Adipose tissue (tissue), 3 donors: ENCODE results near the gene ARL11. TPM values are rescaled to one million over a fixed set of nuclear protein-coding genes. Genes with fewer than 3 reads are reported as not detected.
A peak's percentile ranks its signal among the peaks of the same experiment; 100 is the strongest.
"Not testable (repeated sequence)": the region's sequence is repeated elsewhere in the genome, so short reads cannot be mapped to it uniquely, and the experiment has no call there.

Experiments used
- H3K27ac ChIP-seq: one replicate; pipeline ENCODE4 v1.5.1; 2013; ENCODE audit warnings: low read depth, low read length
- WGBS, 3 donors: extraction: QIAGEN DNeasy Blood & Tissue Kit; methylation state at CpG; one replicate each; pipeline ENCODE4 v1.1.7; 2013; 5-methylcytosine and 5-hydroxymethylcytosine counted together
- polyA plus RNA-seq, 3 donors: library from polyadenylated mRNA; stranded (reverse); fragments of 200-250 nt; gene quantifications; one replicate each; pipeline ENCODE4 v1.2.3, GENCODE V29; 2013
- donor health status: healthy with polysubstance abuse.
- donor health status: Bipolar disorder and iron deficiency.
- donor health status: healthy.

ARL11 gene
- polyA plus RNA-seq: 1 to 10 TPM in 1 of 3 donors, under 1 TPM in 2; 0.18 to 4.2 (median 0.80) TPM

- H3K27ac ChIP-seq: no peak within 1 kb of the TSS
- WGBS, 3 donors: 38 to 62% (median 42%) methylated on average over 17 of the region's 17 CpGs
Measured at GRCh38 chr13:49627831-49628652, at the start of gene ARL11. Gene ARL11, plus strand, starts transcription at chr13:49628507. Its CDS starts 1,941 bp downstream, at chr13:49630448.

- 86 to 99% (median 92%) methylated on average over 3 of the region's 3 CpGs for WGBS, 3 donors
- H3K27ac ChIP-seq: no peak overlapping the region
Measured at GRCh38 chr13:49579501-49579900, 48.8 kb upstream of the ARL11 start.

GRCh38 chr13:49580980-49581680 lies 47.2 kb upstream of the ARL11 start:
- 79 to 92% (median 89%) methylated on average over 5 of the region's 5 CpGs for WGBS, 3 donors
- H3K27ac ChIP-seq: no peak overlapping the region

- WGBS, 3 donors: 0 to 1% (median 1%) methylated on average over 16 of the region's 16 CpGs
Measured at GRCh38 chr13:49584771-49585182, 43.5 kb upstream of the ARL11 start.

DNA sequence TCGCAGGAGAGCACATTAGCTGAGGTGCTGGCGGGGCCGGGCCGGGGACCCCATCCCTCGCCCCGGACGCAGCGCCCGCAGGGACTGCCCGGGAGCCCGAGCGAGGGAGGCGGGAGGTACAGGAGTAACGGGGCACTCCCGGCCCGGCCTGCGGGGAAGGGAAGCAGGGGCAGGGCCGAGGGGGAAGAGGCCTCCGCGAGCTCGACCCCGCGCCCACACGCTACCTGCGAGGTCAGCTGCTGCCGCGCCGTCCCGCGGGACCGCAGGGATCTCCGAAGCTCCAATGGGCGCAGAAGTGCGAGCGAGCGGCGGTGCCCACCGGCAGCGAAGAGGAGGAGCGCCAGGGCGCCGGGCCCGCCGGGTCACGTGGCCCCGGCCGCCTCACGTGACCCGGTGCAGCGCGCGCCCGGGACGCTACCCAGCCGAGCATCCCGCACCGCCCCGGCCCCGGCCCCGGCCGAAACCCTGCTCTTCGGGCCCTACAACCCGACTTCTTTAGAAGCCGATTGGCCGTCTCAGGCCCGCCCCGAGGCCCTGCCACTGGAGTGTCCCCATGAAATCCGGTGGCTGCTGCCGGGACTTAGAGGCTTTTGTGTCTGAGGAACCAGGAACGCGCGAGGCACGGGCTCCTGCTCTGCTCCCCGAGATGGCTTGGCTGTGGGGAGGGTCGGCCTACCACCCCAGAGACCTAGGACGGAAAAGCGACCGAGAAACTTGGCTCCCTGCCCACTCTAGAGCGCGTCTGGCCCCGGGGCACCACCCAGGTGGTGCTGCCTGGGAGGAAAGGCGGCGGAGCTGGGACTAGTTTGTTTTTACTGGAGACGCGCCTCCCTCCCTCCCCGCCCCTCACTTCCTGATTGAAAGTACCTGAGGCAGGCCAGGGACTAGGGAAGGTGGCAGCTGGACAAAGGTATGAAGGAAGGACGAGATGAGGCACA lies 42.8 kb upstream of the ARL11 start, which contains the start of gene RCBTB1:
TSS of gene RCBTB1 (minus strand) at position 339 of the 938 bp plus-strand sequence. CDS start 18,279 bp downstream, outside the sequence.
- H3K27ac ChIP-seq: peak within 1 kb of the TSS; percentile 61
- WGBS, 3 donors: 1% methylated on average over 77 to 87 of the region's 87 CpGs

More at GRCh38 chr13:49584771-49585182, 43.5 kb upstream of the ARL11 start:
- no peak overlapping the region for H3K27ac ChIP-seq

DNA sequence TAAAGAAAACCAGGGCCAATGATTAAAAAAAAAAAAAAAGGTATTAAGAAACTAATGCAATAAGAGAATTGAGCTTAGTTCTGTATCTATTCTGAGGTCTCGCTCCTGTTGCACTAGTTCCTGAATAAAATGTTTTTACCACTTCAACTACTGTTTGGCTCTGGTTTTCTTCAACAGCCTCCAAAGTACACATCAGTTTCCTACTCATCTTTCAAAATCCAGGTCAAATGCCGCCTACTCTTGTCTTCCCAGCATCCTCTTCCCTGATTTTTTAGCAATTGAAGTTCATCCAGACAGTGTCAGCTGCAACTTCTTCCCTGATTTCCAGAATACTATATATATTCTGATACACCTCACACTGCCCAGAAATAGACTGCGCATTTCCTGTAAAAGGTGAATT lies 41.6 kb upstream of the ARL11 start:
- 82 to 95% (median 87%) methylated on average over 3 of the region's 3 CpGs for WGBS, 3 donors

DNA sequence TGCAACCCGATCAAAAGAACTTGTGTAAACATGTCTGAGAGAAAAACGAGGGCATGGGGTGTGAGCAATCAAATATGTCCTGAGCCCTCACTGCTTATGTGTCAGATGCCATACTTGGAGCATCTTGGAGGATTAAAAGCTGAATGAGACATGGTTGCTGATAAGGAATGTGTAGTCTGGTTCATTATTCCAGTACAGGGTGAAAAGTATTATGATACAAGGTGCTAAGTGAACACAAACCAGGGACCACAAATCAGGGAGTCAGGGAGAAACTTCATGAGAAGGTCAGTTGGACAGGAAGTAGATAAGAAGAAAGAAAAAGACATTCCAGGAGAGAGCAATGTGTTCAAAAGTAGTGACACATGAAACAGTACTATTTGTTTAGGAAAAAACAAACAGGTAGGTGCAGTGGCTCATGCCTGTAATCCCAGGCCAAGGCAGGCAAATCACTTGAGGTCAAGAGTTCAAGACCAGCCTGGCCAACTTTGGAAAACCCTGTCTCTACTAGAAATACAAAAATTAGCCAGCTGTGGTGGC lies 40.9 kb upstream of the ARL11 start:
- 37 to 71% (median 69%) methylated on average over 2 of the region's 2 CpGs for WGBS, 3 donors
- no peak overlapping the region for H3K27ac ChIP-seq

More for the DNA sequence above, 41.6 kb upstream of the ARL11 start:
- no peak overlapping the region for H3K27ac ChIP-seq

GRCh38 chr13:49590714-49591113 lies 37.6 kb upstream of the ARL11 start:
- H3K27ac ChIP-seq: not testable (repeated sequence)
- 75 to 84% (median 79%) methylated on average over 3 of the region's 3 CpGs for WGBS, 3 donors

DNA sequence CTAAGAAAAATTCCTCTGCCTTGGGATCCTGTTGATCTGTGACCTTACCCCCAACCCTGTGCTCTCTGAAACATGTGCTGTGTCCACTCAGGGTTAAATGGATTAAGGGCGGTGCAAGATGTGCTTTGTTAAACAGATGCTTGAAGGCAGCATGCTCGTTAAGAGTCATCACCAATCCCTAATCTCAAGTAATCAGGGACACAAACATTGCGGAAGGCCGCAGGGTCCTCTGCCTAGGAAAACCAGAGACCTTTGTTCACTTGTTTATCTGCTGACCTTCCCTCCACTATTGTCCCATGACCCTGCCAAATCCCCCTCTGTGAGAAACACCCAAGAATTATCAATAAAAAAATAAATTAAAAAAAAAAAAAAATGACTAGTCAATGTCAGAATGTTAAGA lies 34.4 kb upstream of the ARL11 start:
- not testable (repeated sequence) for H3K27ac ChIP-seq
- 85 to 93% (median 90%) methylated on average over 3 of the region's 4 CpGs for WGBS, 3 donors

- H3K27ac ChIP-seq: no peak overlapping the region
Measured at GRCh38 chr13:49594576-49594975, 33.7 kb upstream of the ARL11 start.

DNA sequence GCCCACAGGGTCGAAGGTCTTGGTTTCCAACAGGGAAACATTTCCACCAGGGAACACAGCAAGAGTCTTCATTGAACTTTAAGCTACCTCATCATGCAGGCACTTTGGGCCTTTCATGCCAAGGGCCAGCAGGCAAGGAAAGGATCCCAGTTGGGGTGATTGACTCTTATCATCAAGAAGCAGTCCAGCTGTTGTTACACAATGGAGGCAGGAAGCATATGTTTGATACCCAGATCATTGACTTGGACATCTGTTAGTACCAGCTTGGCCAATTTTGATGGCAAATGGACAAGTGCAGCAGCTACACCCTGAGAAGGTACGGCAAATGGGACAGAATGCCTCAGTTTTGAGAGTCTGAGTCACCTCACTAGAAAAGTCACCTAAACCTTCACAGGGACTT lies 32.1 kb upstream of the ARL11 start:
- 52 to 85% (median 73%) methylated on average over 2 of the region's 2 CpGs for WGBS, 3 donors
- H3K27ac ChIP-seq: no peak overlapping the region

- no peak overlapping the region for H3K27ac ChIP-seq
- 75 to 85% (median 84%) methylated on average over 11 of the region's 11 CpGs for WGBS, 3 donors
Measured at GRCh38 chr13:49597043-49597641, 31.2 kb upstream of the ARL11 start.

DNA sequence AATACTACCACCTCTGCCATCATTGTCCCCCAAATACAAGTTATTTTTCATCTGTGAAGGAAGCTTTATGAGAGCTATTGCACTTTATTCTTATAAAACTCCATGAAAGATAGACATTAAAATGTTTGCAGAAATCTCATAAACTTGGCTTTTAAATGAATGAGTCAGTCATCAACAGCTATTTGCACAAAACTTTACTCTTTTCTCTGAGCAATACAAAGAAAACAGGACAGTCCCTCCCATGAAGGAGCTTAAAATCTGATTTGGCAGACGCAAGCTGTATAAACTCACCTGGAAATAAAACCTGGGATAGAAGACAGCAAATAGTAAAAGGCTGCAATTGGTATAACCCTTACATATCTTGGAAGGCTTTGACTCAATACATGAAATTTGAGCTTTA lies 26.3 kb upstream of the ARL11 start:
- H3K27ac ChIP-seq: no peak overlapping the region
- 70 to 92% (median 84%) methylated on average over 1 of the region's 1 CpG for WGBS, 3 donors

DNA sequence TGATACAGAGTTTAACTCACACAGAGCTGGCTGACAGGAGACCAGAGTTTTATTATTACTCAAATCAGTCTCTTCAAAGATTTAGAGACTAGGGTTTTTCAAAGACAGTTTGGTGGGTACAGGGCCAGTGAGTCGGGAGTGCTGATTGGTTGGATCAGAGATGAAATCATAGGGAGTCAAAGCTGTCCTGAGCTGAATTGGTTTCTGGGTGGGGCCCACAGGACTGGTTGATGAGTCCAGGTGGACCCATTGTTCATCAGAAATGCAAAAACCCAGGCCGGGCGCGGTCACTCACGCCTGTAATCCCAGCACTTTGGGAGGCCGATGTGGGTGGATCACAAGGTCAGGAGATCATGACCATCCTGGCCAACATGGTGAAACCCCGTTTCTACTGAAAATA lies 25.7 kb upstream of the ARL11 start:
- WGBS, 3 donors: 91 to 98% (median 96%) methylated on average over 7 of the region's 7 CpGs
- H3K27ac ChIP-seq: not testable (repeated sequence)

DNA sequence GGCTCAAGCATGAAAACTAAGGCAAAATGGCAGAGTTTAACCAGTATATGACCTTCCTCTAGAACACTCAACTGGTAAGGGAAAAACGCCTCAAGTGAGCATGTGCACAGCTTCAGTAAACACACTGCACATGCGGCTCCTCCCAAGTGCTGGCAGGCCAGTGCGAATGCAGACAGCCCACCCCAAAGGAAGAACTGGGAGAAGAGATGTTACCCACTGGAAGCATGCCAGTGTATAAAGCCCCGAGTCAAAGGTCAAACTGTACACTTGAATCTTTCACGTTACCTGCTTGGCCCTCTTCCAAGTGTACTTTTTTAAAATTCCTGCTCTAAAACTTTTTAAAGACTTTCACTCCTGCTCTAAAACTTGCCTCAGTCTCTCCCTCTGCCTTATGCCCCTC lies 23.7 kb upstream of the ARL11 start:
- H3K27ac ChIP-seq: no peak overlapping the region
- WGBS, 3 donors: 22 to 56% (median 49%) methylated on average over 5 of the region's 5 CpGs

- WGBS, 3 donors: 27 to 34% (median 28%) methylated on average over 15 of the region's 15 CpGs
- no peak overlapping the region for H3K27ac ChIP-seq
Measured at GRCh38 chr13:49606747-49607648, 21.3 kb upstream of the ARL11 start.

DNA sequence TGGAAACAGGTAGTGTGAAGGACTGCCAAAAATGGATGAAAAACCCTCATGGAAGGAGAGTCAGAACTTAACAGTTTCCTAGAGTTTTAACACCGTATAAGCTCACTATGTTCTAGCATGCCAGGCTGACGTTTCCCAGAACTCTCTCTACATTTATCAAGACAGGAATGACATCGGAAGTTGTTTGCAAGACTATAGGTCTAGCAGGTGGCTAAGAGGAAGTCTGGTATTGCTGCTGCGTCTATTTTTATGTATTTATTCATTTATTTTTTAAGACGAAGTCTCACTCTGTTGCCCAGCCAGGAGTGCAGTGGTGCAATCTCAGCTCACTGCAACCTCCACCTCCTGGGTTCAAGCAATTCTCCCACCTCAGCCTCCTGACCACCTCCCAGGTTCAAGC lies 20.5 kb upstream of the ARL11 start:
- 20 to 39% (median 32%) methylated on average over 5 of the region's 5 CpGs for WGBS, 3 donors
- no peak overlapping the region for H3K27ac ChIP-seq
